Ureter (tissue), 1 donor: ENCODE measurements around the gene PLXNA4. TPM values are rescaled to one million over a fixed set of nuclear protein-coding genes. Genes with fewer than 3 reads are reported as not detected.

ENCODE experiments used
- DNase-seq: peaks from one replicate; pipeline ENCODE4 v3.0.0-alpha.2; 2020; ENCODE audit warnings: low spot score
- total RNA-seq: library from RNA; stranded (reverse); gene quantifications from one replicate; pipeline ENCODE4 v1.2.4, GENCODE V29; 2023
- donor health status: DM: yes; HTN: yes; CAD: no.

PLXNA4 gene
- total RNA-seq, 1 donor from 2014 or later, result 7.6 TPM

- no peak for DNase-seq
Measured at GRCh38 chr7:132504071-132504470, 72.2 kb downstream of the PLXNA4 start.

GRCh38 chr7:132503415-132503814 lies 72.9 kb downstream of the PLXNA4 start:
- DNase-seq, result no peak

DNA sequence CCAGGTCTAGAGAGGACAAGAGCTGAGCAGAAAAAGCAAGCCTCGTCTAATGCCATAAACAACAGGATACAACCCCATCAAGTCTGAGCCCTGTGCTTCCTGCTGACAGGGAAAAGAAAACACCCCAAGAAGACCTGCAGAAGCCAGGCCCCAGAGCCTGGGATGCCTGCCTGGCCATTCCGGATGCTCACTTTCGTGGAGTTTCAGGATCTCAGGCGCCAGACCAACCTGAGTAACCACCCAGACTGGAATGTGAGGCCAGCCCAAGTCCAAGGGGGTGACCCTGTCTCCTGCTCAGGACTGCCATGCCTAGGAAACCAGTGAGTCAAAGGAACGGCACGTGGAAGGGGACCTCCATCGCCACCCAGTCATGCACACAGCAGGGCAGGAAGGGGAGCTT lies 74.3 kb downstream of the PLXNA4 start:
- DNase-seq, result no peak

DNA sequence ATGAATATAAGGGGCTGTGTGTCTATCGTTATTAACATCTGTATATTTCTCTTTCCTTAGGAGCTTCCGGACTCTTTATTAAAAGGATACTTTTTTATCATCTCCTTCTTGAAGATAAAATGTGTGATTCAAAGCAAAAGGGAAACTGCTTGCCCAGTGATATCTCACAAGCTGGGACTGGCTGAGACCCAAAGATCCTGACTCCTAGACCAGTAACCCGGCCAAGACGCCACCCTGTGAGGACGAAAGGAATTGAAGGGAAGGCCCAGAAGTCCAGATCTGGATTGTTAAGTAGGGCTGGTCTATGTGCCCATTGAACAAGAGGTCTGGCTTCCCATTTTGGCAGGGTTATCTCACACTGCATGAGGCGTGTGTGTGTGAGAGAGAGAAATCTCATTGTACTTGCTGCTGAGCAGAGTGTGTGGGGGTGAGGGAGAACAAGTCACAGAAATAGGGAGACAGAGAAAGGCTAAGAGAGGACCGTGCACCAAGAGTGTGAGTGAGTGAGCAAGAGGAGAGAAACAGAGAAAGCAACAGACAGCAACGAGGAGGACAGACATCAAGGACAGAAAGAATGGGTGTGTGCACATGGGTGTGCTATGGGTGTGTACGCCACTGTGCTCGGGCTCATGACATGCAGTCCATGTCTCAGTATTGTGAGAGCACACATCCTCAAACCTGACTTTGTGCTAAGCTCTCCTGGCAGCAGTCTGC lies 75.4 kb downstream of the PLXNA4 start:
- peak; percentile 73 for DNase-seq

- no peak for DNase-seq
Measured at GRCh38 chr7:132499487-132499886, 76.8 kb downstream of the PLXNA4 start.

- DNase-seq, result no peak
Measured at GRCh38 chr7:132499065-132499464, 77.2 kb downstream of the PLXNA4 start.

DNA sequence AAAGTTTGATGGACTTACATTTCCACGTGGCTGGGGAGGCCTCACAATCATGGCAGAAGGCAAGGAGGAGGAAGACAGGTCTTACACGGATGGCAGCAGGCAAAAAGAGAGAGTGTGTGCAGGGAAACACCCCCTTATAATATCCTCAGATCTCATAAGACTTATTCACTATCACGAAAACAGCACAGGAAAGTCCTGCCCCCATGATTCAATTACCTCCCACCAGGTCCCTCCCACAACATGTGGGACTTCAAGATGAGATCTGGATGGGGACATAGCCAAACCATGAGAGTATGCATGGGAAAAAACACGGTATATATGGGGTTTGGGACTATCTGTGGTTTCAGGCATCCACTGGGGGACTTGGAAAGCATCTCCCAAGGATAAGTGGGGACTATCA lies 78.0 kb downstream of the PLXNA4 start:
- no peak for DNase-seq

DNA sequence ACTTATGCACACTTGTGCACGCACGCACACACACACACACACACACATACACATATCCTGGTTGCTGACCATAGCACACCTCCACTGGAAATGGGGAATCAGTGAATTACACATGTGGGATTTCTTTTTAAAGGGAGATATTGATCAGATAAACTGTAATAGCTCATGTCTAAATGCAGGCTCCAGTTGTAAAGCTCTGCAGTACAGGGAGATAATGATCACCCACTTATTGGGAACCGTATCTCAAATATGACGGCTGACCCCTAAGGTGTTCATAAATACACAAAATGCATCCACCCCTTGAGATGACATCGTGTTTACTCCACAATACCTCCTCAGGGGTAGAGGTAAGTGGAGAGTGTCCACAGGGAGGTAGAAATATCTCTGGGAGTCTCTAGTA lies 79.2 kb downstream of the PLXNA4 start:
- no peak for DNase-seq

GRCh38 chr7:132495936-132496335 lies 80.3 kb downstream of the PLXNA4 start:
- DNase-seq, result no peak

- DNase-seq, result no peak
Measured at GRCh38 chr7:132494474-132494873, 81.8 kb downstream of the PLXNA4 start.

- DNase-seq, result no peak
Measured at GRCh38 chr7:132492823-132493445, 83.3 kb downstream of the PLXNA4 start.

- DNase-seq, result no peak
Measured at GRCh38 chr7:132491391-132491945, 84.8 kb downstream of the PLXNA4 start.

GRCh38 chr7:132490474-132490873 lies 85.8 kb downstream of the PLXNA4 start:
- DNase-seq, result no peak

DNA sequence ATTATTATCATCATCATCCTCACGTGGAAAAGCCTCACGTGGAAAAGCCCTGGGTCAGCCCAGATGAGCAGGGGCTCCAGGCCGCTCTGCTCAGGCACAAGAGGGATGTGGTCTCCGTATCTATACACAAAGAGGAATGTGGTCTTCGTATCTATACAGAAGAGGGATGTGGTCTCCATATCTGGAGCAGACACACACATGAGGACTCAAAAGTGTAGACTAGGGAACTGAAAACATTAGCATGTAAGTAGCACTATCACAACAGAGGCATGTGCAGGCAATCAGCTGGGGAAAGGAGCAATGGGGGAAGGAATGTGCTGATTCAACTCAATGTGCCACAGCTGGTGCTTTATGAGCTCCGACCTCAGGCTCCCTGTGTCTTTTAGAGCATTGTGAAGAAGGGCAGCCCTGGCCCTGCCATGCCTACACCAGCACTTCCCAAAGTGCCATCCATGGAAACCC lies 86.5 kb downstream of the PLXNA4 start:
- DNase-seq, result no peak

DNA sequence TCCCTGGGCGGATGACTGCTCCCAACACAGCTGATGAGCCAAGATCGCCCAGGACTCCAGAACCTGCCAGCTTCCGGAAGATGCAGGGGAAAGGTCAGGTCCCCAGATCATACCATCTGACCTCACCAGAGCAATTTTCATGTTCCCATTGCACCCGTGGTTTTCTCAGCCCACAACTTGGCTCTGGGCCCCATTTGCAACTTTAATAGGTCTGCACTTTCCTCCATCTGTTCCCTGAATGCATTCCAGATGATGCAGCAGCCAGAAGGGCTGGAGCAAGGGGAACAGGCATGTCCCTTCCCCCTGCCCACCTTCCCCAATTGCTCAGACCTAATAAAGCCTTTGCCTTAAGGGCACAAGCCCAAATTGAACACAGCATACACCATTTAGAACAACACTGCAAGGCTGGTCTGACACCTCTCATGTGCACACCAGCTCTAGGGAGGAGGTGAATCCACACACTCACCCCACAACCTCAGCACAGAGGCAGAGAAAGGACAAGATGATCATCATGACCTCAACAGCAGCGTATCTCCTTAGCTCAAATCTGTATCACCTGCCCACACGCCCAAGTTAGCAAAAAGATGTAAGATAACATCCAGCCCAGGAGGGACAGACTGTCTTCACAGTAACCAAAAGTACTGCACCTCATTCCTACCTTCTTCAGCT lies 87.5 kb downstream of the PLXNA4 start:
- no peak for DNase-seq

GRCh38 chr7:132486274-132486610 lies 90.0 kb downstream of the PLXNA4 start:
- DNase-seq, result no peak

DNA sequence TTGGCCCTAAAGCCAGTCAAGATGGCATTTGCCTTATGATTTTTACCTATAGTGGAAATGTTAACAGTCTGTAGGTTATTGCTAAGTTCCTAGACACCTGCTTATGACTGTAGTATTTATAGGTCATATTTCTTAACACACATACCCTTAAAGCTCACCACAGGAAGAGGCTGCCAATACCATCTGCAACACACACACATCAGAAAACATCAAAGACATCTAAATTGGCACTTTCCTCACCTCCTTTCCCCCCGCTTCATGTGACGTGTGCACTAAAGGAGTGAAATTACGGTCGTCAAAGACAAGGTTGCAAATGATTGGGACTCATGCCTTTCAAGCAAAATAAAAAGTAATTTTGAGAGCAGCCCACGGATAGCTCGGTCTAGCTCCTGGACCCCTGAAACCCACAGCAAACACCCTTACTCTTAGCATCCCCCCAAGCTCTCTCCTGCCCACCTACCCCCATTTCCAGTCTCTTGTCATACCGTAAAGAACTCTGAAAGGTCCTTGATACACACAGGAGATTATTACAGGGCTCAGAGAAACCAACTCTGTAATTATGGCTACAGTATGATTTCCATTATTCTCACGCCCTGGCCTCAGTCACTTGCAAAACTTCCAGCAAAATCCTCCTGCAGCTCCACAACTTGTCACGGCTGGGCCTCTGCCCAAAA lies 90.5 kb downstream of the PLXNA4 start:
- no peak for DNase-seq

DNA sequence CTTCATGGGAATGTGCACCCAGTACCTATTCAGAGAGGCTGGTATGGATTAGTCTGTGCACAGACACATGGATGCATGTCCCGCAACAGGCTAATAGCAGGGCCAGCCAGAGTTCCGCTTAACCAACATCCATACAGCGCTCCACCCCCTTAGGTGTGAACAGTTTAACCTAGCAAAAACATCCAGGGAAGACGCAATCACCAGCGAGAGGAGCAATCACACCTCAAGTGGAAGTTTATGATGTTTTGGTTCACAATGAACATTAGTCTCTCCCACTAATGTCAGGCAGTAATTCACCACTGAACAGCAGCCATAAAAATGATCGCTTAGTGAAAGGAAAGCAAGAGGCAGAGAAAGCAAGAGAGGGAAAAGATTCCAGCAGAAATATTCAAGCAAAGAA lies 91.1 kb downstream of the PLXNA4 start:
- DNase-seq, result no peak

DNA sequence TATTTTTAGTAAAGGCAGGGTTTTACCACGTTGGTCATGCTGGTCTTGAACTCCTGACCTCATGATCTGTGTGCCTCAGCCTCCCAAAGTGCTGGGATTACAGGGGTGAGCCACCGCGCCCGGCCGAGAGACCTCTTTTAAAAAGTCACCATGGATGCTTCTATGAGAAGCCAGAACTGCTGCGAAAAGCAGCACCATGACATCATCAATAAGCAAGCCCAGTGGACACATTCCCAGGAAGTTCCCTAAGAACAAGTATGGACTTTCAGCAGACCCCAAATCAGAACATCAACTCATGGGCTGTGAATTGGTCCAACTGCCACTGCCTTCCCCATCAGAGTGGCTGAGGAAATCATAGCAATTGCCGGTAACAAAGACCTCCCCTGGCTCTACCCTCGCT lies 93.4 kb downstream of the PLXNA4 start:
- no peak for DNase-seq

DNA sequence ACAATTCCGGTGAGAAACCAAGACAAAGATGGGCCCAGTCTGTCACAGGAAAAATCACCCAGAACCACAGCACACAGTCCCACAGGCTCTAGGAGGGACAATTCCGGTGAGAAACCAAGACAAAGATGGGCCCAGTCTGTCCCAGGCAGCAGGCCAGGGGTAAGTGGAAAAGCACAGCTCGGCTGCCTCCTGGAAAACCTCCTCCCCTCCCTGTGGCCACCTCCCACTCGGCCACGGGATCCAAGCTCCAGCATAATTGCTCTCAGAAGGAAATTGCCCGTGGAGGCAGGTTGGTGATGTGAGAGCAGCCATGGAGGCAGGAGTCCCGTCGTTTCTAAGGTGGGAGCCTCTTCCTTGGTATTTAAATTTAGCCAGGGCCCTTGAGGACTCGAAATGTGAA lies 95.7 kb downstream of the PLXNA4 start:
- DNase-seq, result no peak

DNA sequence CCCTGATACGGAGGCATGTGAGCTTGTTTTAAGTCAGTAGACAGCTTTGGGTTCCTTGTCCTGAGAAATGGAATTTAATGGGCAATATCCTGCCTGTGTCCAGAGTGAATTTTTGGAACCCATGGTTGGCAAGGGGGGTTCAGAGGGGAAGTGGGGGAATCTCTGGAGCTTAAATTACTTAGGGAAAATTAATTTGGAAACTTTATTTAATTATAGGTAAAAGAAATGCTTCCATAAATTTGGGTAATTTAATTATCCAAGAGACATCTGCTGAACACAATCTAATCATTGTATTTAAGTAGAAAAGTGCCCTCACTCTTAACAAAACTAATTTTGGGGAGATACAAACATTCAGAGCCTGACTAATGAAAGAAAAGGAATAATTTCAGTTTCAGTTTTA lies 99.7 kb downstream of the PLXNA4 start:
- DNase-seq, result no peak

GRCh38 chr7:132475669-132476116 lies 100.6 kb downstream of the PLXNA4 start:
- no peak for DNase-seq
